HEK293T (cell line): ENCODE measurements around the gene TBC1D22B.

ENCODE experiments used
- CTCF ChIA-PET: fragments of 350-600 bp; formaldehyde crosslinking; extraction: SDS; loops from one replicate; lab custom pipeline; 2021; ENCODE audit warnings: antibody characterized with exemption, inconsistent platforms; lab: Yijun Ruan, JAX
- POLR2A ChIA-PET: fragments of 350-600 bp; formaldehyde crosslinking; extraction: SDS; loops from one replicate; lab custom pipeline; 2020; ENCODE audit warnings: antibody characterized with exemption, inconsistent platforms; lab: Yijun Ruan, JAX
- DNase-seq: peaks from one replicate; pipeline ENCODE4 v3.0.0; 2012; ENCODE audit warnings: mixed read lengths; ENCODE audit errors: extremely low spot score
- ARNT ChIP-seq: fragments of 450-650 bp; IDR thresholded peaks from 2 replicates; pipeline ENCODE4 v1.6.1; 2017; ENCODE audit warnings: mild to moderate bottlenecking
- BHLHE40 ChIP-seq: fragments of 450-650 bp; IDR thresholded peaks from 2 replicates; pipeline ENCODE4 v1.6.1; 2016; ENCODE audit warnings: mild to moderate bottlenecking, moderate library complexity, borderline replicate concordance
- CTBP1 ChIP-seq: fragments of 450-650 bp; IDR thresholded peaks from 2 replicates; pipeline ENCODE4 v1.6.1; 2016; ENCODE audit warnings: borderline replicate concordance
- ELF4 ChIP-seq: fragments of 450-650 bp; IDR thresholded peaks from 2 replicates; pipeline ENCODE4 v1.6.1; 2017; ENCODE audit warnings: antibody characterized with exemption
- FOXA1 ChIP-seq: fragments of 450-650 bp; IDR thresholded peaks from 2 replicates; pipeline ENCODE4 v1.6.1; 2016; ENCODE audit warnings: mild to moderate bottlenecking
- FOXK2 ChIP-seq: fragments of 450-650 bp; IDR thresholded peaks from 2 replicates; pipeline ENCODE4 v1.6.1; 2016; ENCODE audit warnings: mild to moderate bottlenecking
- FOXM1 ChIP-seq: fragments of 450-650 bp; IDR thresholded peaks from 2 replicates; pipeline ENCODE4 v1.6.1; 2017; ENCODE audit warnings: mild to moderate bottlenecking, borderline replicate concordance
- HDGF ChIP-seq: fragments of 450-650 bp; IDR thresholded peaks from 2 replicates; pipeline ENCODE4 v1.6.1; 2017; ENCODE audit warnings: antibody characterized with exemption, borderline replicate concordance
- L3MBTL2 ChIP-seq: fragments of 450-650 bp; conservative IDR thresholded peaks from 2 replicates; pipeline ENCODE4 v1.6.1; 2016; ENCODE audit warnings: mild to moderate bottlenecking
- LEF1 ChIP-seq: fragments of 450-650 bp; IDR thresholded peaks from 2 replicates; pipeline ENCODE4 v1.6.1; 2017; ENCODE audit warnings: mild to moderate bottlenecking, borderline replicate concordance
- NFRKB ChIP-seq: fragments of 450-650 bp; IDR thresholded peaks from 2 replicates; pipeline ENCODE4 v1.6.1; 2016; ENCODE audit warnings: mild to moderate bottlenecking, moderate library complexity
- PKNOX1 ChIP-seq: fragments of 450-650 bp; IDR thresholded peaks from 2 replicates; pipeline ENCODE4 v1.6.1; 2016
- SP1 ChIP-seq: fragments of 450-650 bp; IDR thresholded peaks from 2 replicates; pipeline ENCODE4 v1.6.1; 2017
- SUZ12 ChIP-seq: fragments of 450-650 bp; IDR thresholded peaks from 2 replicates; pipeline ENCODE4 v1.6.1; 2016; ENCODE audit warnings: mild to moderate bottlenecking
- TARDBP ChIP-seq: fragments of 450-650 bp; IDR thresholded peaks from 2 replicates; pipeline ENCODE4 v1.6.1; 2016
- ZNF384 ChIP-seq: fragments of 450-650 bp; IDR thresholded peaks from 2 replicates; pipeline ENCODE4 v1.6.1; 2016

Gene TBC1D22B

GRCh38 chr6:37222125-37222967, 35.2 kb upstream of the TBC1D22B start:
- ChIA-PET POLR2A (interaction anchor here (0.8 to 1.2 kb wide), 2 partner anchors 32 to 35 kb away, joined by 3 read pairs; partner anchors contain the start of genes TBC1D22B and TMEM217), CTCF (interaction anchor here (1.3 kb wide), 1 partner anchor 14 kb away, joined by 3 read pairs; no protein-coding TSS in a partner anchor)
- TF ChIP-seq LEF1: no peak
- TF ChIP-seq TARDBP: no peak
- TF ChIP-seq SUZ12: no peak
- TF ChIP-seq ELF4: no peak
- no peak for TF ChIP-seq CTBP1
- no peak for TF ChIP-seq ZNF384
- TF ChIP-seq BHLHE40: no peak
- no peak for TF ChIP-seq NFRKB
- TF ChIP-seq FOXA1: no peak
- no peak for TF ChIP-seq ARNT
- TF ChIP-seq L3MBTL2: 0 out of 2 replicates have a peak, but pooled peaks have one; percentile 22
- TF ChIP-seq FOXM1: peak; percentile 25; the same call in 1 of the 2 replicates
- no peak for TF ChIP-seq HDGF
- peak; percentile 96 for TF ChIP-seq PKNOX1
- DNase-seq: peak; percentile 89

- ChIA-PET POLR2A (no interaction called here), CTCF (interaction anchor here (1.3 kb wide), 1 partner anchor 14 kb away, joined by 3 read pairs; no protein-coding TSS in a partner anchor)
- DNase-seq: no peak
- TF ChIP-seq SP1: no peak
- no peak for TF ChIP-seq HDGF
- no peak for TF ChIP-seq BHLHE40
These were observed 34.6 kb upstream of the TBC1D22B start for GRCh38 chr6:37222992-37223391.

GRCh38 chr6:37225350-37226169, 32.0 kb upstream of the TBC1D22B start:
- TF ChIP-seq SP1: no peak
- no peak for TF ChIP-seq PKNOX1
- no peak for TF ChIP-seq ZNF384
- no peak for TF ChIP-seq SUZ12
- TF ChIP-seq FOXA1: no peak
- TF ChIP-seq HDGF: no peak
- no peak for TF ChIP-seq ELF4
- ChIA-PET POLR2A (interaction anchor here (0.9 kb wide), 1 partner anchor 32 kb away, joined by 4 read pairs; the partner anchor contains the start of genes TBC1D22B and TMEM217), CTCF (interaction anchor here (1.6 kb wide), 1 partner anchor 207 kb away, joined by 4 read pairs; no protein-coding TSS in a partner anchor)
- DNase-seq: no peak

- CTCF ChIA-PET: no interaction called here
- TF ChIP-seq CTBP1: no peak
- no peak for TF ChIP-seq LEF1
- TF ChIP-seq NFRKB: no peak
- no peak for TF ChIP-seq TARDBP
- TF ChIP-seq SP1: no peak
- TF ChIP-seq PKNOX1: no peak
- TF ChIP-seq FOXK2: no peak
- no peak for TF ChIP-seq ELF4
- TF ChIP-seq FOXM1: no peak
- no peak for TF ChIP-seq FOXA1
- TF ChIP-seq HDGF: no peak
- no peak for TF ChIP-seq L3MBTL2
- TF ChIP-seq ZNF384: no peak
- no peak for TF ChIP-seq SUZ12
- TF ChIP-seq ARNT: no peak
- TF ChIP-seq BHLHE40: no peak
- POLR2A ChIA-PET: no interaction called here
- no peak for DNase-seq
These were observed 27.5 kb upstream of the TBC1D22B start for GRCh38 chr6:37230104-37230503.

- no peak for TF ChIP-seq FOXM1
- POLR2A ChIA-PET: no interaction called here
- CTCF ChIA-PET: no interaction called here
- DNase-seq: no peak
These were observed 25.0 kb upstream of the TBC1D22B start for GRCh38 chr6:37232430-37233017.

GRCh38 chr6:37233541-37233940, 24.0 kb upstream of the TBC1D22B start:
- CTCF ChIA-PET: no interaction called here
- no peak for TF ChIP-seq NFRKB
- no peak for TF ChIP-seq PKNOX1
- no peak for TF ChIP-seq ELF4
- TF ChIP-seq HDGF: no peak
- TF ChIP-seq FOXK2: no peak
- TF ChIP-seq ZNF384: no peak
- no peak for TF ChIP-seq ARNT
- no peak for TF ChIP-seq FOXM1
- no peak for TF ChIP-seq SP1
- TF ChIP-seq CTBP1: no peak
- no peak for TF ChIP-seq SUZ12
- TF ChIP-seq FOXA1: no peak
- no peak for TF ChIP-seq L3MBTL2
- POLR2A ChIA-PET: no interaction called here
- DNase-seq: no peak
